NCI-H2029 treated with DMSO at 0.1 percent for 48 hours (cell line): ENCODE results near the gene WRAP73.
"Not testable (repeated sequence)": the region's sequence is repeated elsewhere in the genome, so short reads cannot be mapped to it uniquely, and the experiment has no call there.

Source experiments
- DNase-seq: peaks from one replicate; lab custom pipeline; 2025; lab: John Stamatoyannopoulos, UW

WRAP73 gene

GRCh38 chr1:3630161-3630611, 19.7 kb downstream of the WRAP73 start:
- no peak for DNase-seq

GRCh38 chr1:3629561-3630160, 20.2 kb downstream of the WRAP73 start:
- no peak for DNase-seq

GRCh38 chr1:3628445-3628844, 21.5 kb downstream of the WRAP73 start:
- DNase-seq: no peak

- DNase-seq: no peak
Observed at GRCh38 chr1:3627515-3628253, 22.2 kb downstream of the WRAP73 start.

- DNase-seq: no peak
Observed at GRCh38 chr1:3626025-3626424, 23.9 kb downstream of the WRAP73 start.

- no peak for DNase-seq
Observed at GRCh38 chr1:3625151-3625907, 24.6 kb downstream of the WRAP73 start.

GRCh38 chr1:3624200-3625136, 25.4 kb downstream of the WRAP73 start, which contains the start of gene TPRG1L:
Gene TPRG1L (plus strand): TSS chr1:3625015. CDS start chr1:3625073, 58 bp downstream.
- no peak for DNase-seq

GRCh38 chr1:3623441-3624199, 26.3 kb downstream of the WRAP73 start:
- no peak for DNase-seq

- DNase-seq: not testable (repeated sequence)
Observed at GRCh38 chr1:3622102-3622501, 27.8 kb downstream of the WRAP73 start.

GRCh38 chr1:3621151-3621671, 28.7 kb downstream of the WRAP73 start:
- DNase-seq: not testable (repeated sequence)

- no peak for DNase-seq
Observed at GRCh38 chr1:3620708-3621107, 29.2 kb downstream of the WRAP73 start.

GRCh38 chr1:3618881-3619671, 30.8 kb downstream of the WRAP73 start:
- DNase-seq: no peak

- no peak for DNase-seq
Observed at GRCh38 chr1:3618531-3618880, 31.4 kb downstream of the WRAP73 start.

- DNase-seq: no peak
Observed at GRCh38 chr1:3617806-3618345, 32.0 kb downstream of the WRAP73 start.

GRCh38 chr1:3616861-3617260, 33.0 kb downstream of the WRAP73 start:
- DNase-seq: no peak

GRCh38 chr1:3614755-3615742, 34.9 kb downstream of the WRAP73 start:
- DNase-seq: no peak

GRCh38 chr1:3612123-3612522, 37.8 kb downstream of the WRAP73 start:
- DNase-seq: no peak
